Measurements from ENCODE around the gene JDP2.

Gene JDP2

DNA sequence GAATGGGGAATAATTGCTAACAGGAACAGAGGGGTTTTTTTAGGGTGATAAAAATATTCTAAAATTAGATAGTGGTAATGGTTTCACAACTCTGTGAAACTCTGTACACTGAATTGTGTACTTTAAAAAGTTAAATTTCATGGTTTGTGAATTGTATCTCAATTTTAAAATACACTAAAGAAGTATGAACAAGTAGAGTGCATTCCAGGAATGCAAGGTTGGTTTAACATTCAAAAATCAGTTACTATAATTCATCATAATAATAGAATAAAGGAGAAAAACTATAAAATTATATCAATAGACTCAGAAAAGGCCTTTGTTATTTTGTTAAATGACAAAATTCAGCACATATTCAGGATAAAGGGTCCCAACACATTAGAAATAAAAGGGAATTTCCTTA, 83.4 kb downstream of the JDP2 start:
- in situ Hi-C loops (cut with MboI; ENCODE audit: low pct_unique_long_range_greater_than_20kb, low sequenced_read_pairs, unreplicated experiment) = no loop called here
- DNase-seq (ENCODE audit: low spot score) = no peak
- TF ChIP-seq, protein P1, sequence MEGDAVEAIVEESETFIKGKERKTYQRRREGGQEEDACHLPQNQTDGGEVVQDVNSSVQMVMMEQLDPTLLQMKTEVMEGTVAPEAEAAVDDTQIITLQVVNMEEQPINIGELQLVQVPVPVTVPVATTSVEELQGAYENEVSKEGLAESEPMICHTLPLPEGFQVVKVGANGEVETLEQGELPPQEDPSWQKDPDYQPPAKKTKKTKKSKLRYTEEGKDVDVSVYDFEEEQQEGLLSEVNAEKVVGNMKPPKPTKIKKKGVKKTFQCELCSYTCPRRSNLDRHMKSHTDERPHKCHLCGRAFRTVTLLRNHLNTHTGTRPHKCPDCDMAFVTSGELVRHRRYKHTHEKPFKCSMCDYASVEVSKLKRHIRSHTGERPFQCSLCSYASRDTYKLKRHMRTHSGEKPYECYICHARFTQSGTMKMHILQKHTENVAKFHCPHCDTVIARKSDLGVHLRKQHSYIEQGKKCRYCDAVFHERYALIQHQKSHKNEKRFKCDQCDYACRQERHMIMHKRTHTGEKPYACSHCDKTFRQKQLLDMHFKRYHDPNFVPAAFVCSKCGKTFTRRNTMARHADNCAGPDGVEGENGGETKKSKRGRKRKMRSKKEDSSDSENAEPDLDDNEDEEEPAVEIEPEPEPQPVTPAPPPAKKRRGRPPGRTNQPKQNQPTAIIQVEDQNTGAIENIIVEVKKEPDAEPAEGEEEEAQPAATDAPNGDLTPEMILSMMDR (IDR thresholded peaks at IDR 0.05; ENCODE audit: extremely low read depth, insufficient read depth, missing control alignments) = no peak

DNA sequence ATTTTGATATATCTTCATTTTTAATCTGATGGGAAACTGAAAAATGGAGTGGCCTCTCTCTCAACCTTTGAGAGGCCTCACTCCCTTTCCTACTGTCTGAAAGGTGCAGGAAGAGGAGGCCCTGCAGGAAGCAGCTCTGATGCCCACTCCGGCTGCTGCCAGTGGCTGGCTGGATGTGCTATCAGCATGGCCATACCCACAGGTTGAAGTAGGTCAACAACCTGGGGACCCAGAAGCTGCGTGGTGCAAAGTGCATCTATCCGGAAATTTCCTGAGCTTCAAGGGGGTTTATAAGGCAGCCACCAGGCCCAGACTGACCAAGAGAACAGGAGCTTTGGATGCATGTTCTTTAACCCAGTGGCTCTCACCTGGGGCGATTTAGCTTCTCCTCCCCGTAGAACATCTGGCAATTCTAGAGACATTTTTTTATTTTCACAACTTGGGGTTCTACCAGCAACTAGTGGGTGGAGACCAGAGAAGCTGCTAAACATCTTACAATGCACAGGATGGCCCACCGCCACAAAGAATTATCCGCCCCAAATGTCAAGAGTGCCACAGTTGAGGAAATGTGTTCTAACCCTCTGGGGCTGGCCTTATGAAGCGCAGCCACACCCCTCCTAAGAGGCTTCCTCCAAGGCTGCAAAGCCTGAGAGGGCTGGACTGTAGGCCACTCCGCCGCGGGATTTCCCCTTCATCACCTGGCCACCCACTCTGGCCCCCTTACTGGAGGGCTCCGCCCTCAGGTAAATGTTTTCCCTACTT, 86.3 kb downstream of the JDP2 start:
- TF ChIP-seq, protein P1 (IDR thresholded peaks at IDR 0.05; ENCODE audit: extremely low read depth, insufficient read depth, missing control alignments) = no peak

DNA sequence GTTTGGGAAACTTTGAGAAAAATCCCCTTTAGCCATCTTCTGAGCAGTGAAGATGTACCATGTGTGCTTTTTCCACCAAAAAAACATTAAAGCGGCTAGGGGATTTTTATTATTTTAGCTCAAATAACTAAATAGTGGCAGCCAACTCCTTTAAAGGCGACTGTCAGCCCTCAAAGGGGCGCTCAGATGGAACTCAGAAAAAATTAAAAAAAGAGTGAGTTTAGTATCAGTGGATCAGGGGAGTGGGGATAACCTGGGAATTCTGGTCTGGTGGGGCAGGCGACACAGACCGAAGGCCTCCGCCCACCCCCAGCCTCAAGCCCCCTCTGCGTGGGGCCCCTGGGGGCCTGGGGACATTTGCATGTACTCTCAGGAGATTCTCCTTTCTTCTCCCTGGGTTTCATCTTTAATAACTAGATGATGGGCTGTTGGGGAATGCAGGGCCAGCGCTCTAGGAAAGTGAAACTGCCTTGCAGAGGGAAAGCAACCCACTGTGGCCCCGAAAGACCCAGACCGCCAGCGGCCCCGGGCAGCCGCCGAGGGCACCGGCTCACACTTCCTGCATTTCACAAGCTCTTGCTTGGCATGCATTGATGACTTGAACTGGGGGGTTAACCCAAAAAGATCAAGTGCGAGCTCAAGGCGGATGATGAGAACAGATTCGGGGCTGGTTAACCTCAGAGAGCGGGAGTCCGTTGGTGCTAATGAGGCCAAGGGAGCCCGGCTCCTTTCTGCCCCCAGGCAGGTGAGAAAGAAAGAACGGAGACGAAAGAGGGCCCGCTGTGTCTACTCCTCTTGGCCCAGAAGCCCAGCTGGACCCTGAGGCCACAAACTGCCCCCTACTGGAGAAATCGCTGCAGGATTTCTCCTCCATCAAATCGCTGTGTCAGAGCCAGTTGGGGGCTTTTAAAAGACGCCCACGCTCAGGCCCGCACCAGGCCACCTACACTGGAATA, 87.1 kb downstream of the JDP2 start:
- TF ChIP-seq, protein P1 (IDR thresholded peaks at IDR 0.05; ENCODE audit: extremely low read depth, insufficient read depth, missing control alignments) = peak; percentile 74
- peak; percentile 57 for DNase-seq (ENCODE audit: low spot score)
- in situ Hi-C loops (cut with MboI; ENCODE audit: low pct_unique_long_range_greater_than_20kb, low sequenced_read_pairs, unreplicated experiment) = no loop called here

More for the DNA sequence above, 86.3 kb downstream of the JDP2 start:
- peak; percentile 42 for DNase-seq (ENCODE audit: low spot score)
- in situ Hi-C loops (cut with MboI; ENCODE audit: low pct_unique_long_range_greater_than_20kb, low sequenced_read_pairs, unreplicated experiment) = no loop called here

DNA sequence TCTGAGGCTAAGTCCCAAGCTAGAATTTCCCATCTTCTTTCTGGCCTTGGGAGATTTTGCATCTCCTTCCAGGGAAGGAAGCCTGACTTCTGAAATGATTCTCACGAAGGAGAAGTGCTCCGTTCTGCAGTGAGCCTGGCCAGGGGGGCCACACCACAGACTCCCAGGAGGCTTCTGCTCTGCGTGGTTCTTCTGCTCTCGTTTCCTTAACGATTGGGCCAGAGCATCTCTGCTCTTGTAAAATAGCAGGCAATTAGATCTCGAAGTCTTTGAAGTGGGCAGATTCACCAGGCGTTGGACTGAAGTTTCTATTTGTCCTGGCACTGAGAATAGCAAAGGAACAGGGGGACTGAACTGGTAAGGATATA, 87.8 kb downstream of the JDP2 start:
- in situ Hi-C loops (cut with MboI; ENCODE audit: low pct_unique_long_range_greater_than_20kb, low sequenced_read_pairs, unreplicated experiment) = no loop called here
- peak; percentile 29 for DNase-seq (ENCODE audit: low spot score)

DNA sequence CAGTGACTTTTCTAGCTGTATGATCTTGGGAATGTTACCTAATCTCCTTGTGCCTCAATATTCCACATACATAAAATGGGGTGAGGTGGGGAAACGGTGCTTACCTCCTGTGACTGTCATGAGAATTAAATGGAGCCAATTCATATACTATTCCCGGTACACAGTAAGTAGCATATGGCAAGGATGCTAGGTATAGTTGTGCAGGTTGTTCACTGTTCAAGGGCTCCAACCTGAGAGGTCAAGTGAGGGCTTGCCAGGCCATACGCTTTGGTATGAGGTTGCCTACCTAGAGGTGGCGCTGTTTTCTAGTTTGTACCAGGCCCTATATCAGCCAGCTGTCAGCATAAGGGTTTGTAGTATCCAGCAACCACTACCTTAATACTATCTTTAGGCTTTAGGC, 90.8 kb downstream of the JDP2 start:
- peak; percentile 32 for DNase-seq (ENCODE audit: low spot score)
- in situ Hi-C loops (cut with MboI; ENCODE audit: low pct_unique_long_range_greater_than_20kb, low sequenced_read_pairs, unreplicated experiment) = no loop called here
- TF ChIP-seq, protein P1 (IDR thresholded peaks at IDR 0.05; ENCODE audit: extremely low read depth, insufficient read depth, missing control alignments) = peak; percentile 64

More for the DNA sequence above, 87.8 kb downstream of the JDP2 start:
- TF ChIP-seq, protein P1 (IDR thresholded peaks at IDR 0.05; ENCODE audit: extremely low read depth, insufficient read depth, missing control alignments) = no peak

DNA sequence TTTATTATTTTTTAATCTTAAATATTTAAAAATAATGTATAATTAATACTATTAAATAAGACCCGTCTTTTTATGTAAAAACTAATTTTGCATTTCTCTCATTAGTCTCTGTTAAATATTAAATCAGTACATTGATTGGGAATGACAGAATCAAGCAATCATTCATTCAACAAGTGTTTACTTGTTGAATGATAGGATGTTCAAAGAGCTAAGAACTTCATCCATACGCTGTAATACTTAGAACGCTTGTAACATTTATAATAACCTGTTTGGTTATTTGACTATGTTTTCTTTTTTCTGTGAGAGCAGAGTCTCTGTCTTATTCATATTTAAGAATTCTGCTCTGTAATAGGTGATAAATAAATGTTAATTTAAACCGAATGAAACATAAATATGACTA, 91.6 kb downstream of the JDP2 start:
- in situ Hi-C loops (cut with MboI; ENCODE audit: low pct_unique_long_range_greater_than_20kb, low sequenced_read_pairs, unreplicated experiment) = no loop called here
- TF ChIP-seq, protein P1 (IDR thresholded peaks at IDR 0.05; ENCODE audit: extremely low read depth, insufficient read depth, missing control alignments) = no peak

More for the DNA sequence above, 91.6 kb downstream of the JDP2 start:
- DNase-seq (ENCODE audit: low spot score) = no peak

All from GM13977 (cell line).